ENCODE measurements around the gene CPXM2. TPM values are rescaled to one million over a fixed set of nuclear protein-coding genes. Genes with fewer than 3 reads are reported as not detected.

CPXM2 gene
- polyA plus RNA-seq, 1 of the 3 experiments (the other 2 are of a cell fraction): not detected

DNA sequence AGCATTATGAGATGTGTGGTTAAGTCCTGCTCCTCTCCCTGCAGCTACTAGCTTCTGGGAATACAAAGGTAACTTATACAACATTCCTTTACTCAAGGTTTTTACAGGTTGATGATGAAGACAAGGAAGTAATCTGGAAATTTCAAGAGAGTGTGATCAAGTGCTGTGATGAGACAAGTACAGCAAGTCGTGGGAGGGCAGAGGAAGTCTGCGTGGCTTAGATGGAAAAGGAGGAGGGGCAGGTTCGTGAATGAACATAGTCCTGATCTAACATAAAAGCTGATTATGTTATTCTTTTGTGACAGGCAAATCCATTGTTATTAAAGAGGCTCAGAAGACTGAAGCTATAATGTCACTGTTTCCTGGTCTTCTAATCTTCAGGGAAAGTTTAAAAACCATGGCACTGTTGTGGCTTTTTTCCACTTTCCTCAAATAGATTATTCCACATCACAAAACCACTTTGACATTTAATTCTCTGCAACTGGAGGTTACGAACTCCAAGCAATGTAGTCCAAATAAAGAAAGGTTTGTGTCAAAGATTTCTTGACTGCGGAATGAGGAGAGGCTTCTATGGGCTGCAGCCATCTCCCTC lies 84.1 kb downstream of the CPXM2 start:
- no peak for DNase-seq
- peaks cover 2% of the 10 kb centered on the region; the same call in 1 of the 2 replicates for H3K9me2 ChIP-seq
- H3K9me3 ChIP-seq: no peaks in the 10 kb centered on the region
- no peaks in the 10 kb centered on the region for H3K4me1 ChIP-seq (ENCODE audit: control insufficient read depth in 1 of 2, insufficient read depth in 2 of 2, low read depth in 1 of 2, low read length in 1 of 2)
- POLR2A ChIA-PET: no interaction called here
- no peak overlapping the region for H3K4me2 ChIP-seq
- no peaks in the 10 kb centered on the region for H3K36me3 ChIP-seq (replicated peaks in 1 of 2; ENCODE audit: control insufficient read depth in 1 of 2, insufficient read depth in 2 of 2, low read length in 1 of 2)
- no peaks in the 10 kb centered on the region for H3K27me3 ChIP-seq (ENCODE audit: insufficient read depth)
- H3F3A ChIP-seq (replicated peaks; ENCODE audit: insufficient read depth): no peaks in the 10 kb centered on the region
- H3K79me2 ChIP-seq (ENCODE audit: insufficient read depth): no peaks in the 10 kb centered on the region
- H3K4me3 ChIP-seq (ENCODE audit: low read depth in 2 of 2, low read length in 1 of 2): no peak overlapping the region
- no peak overlapping the region for H3K9ac ChIP-seq
- H4K20me1 ChIP-seq (ENCODE audit: insufficient read depth): no peaks in the 10 kb centered on the region
- CTCF ChIA-PET: interaction anchor here (1.2 kb wide), 1 partner anchor 8 kb away, joined by 3 read pairs; no protein-coding TSS in a partner anchor
- no peak overlapping the region for H2AFZ ChIP-seq (ENCODE audit: low read depth)
- no peak for TF ChIP-seq RAD21 (IDR thresholded peaks at IDR 0.05; ENCODE audit: low read length)
- no peak for TF ChIP-seq YY1 (IDR thresholded peaks at IDR 0.05; ENCODE audit: low read depth)
- TF ChIP-seq SMC3 (IDR thresholded peaks at IDR 0.05; ENCODE audit: low read depth, low read length): no peak
- no peak for TF ChIP-seq TCF12 (IDR thresholded peaks at IDR 0.05)
- no peak for TF ChIP-seq JUND (IDR thresholded peaks at IDR 0.05)
- TF ChIP-seq FOXJ3 (CRISPR knock-in tag; IDR thresholded peaks at IDR 0.05): no peak
- H3K27ac ChIP-seq (ENCODE audit: low read depth in 2 of 2, low read length in 1 of 2): no peak overlapping the region
- WGBS (ENCODE audit: low lambda C conversion rate): 22% methylated on average over 5 of the region's 5 CpGs

DNA sequence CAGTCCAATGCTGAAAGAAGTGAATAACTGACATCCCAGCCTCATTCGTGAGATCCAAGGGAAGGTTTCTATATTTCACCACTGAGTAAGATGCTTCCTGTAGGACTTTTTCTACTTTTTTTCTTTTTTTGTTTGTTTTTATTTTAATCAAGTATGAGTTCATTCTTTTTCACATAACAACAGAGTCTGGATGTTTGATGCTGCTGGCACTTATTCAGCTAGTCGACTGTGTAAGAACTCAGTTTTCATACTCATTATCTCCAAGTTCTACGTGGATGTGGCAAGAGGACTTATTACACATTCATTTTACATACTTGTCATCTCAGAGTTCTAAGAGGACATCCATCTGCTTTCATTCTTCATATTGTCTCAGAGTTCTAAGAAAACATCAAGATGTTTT lies 86.9 kb downstream of the CPXM2 start:
- no peaks in the 10 kb centered on the region for H3K4me1 ChIP-seq (ENCODE audit: control insufficient read depth in 1 of 2, insufficient read depth in 2 of 2, low read depth in 1 of 2, low read length in 1 of 2)
- no peak overlapping the region for H2AFZ ChIP-seq (ENCODE audit: low read depth)
- no peaks in the 10 kb centered on the region for H3F3A ChIP-seq (replicated peaks; ENCODE audit: insufficient read depth)
- no peaks in the 10 kb centered on the region for H3K79me2 ChIP-seq (ENCODE audit: insufficient read depth)
- H3K27me3 ChIP-seq (ENCODE audit: insufficient read depth): no peaks in the 10 kb centered on the region
- TF ChIP-seq USF1 (IDR thresholded peaks at IDR 0.05; ENCODE audit: borderline replicate concordance, low read depth) (no peak), MEF2A (IDR thresholded peaks at IDR 0.05; ENCODE audit: borderline replicate concordance, low read depth) (no peak)
- TF ChIP-seq, protein P1, sequence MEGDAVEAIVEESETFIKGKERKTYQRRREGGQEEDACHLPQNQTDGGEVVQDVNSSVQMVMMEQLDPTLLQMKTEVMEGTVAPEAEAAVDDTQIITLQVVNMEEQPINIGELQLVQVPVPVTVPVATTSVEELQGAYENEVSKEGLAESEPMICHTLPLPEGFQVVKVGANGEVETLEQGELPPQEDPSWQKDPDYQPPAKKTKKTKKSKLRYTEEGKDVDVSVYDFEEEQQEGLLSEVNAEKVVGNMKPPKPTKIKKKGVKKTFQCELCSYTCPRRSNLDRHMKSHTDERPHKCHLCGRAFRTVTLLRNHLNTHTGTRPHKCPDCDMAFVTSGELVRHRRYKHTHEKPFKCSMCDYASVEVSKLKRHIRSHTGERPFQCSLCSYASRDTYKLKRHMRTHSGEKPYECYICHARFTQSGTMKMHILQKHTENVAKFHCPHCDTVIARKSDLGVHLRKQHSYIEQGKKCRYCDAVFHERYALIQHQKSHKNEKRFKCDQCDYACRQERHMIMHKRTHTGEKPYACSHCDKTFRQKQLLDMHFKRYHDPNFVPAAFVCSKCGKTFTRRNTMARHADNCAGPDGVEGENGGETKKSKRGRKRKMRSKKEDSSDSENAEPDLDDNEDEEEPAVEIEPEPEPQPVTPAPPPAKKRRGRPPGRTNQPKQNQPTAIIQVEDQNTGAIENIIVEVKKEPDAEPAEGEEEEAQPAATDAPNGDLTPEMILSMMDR (IDR thresholded peaks at IDR 0.05): no peak
- TF ChIP-seq, protein P2, sequence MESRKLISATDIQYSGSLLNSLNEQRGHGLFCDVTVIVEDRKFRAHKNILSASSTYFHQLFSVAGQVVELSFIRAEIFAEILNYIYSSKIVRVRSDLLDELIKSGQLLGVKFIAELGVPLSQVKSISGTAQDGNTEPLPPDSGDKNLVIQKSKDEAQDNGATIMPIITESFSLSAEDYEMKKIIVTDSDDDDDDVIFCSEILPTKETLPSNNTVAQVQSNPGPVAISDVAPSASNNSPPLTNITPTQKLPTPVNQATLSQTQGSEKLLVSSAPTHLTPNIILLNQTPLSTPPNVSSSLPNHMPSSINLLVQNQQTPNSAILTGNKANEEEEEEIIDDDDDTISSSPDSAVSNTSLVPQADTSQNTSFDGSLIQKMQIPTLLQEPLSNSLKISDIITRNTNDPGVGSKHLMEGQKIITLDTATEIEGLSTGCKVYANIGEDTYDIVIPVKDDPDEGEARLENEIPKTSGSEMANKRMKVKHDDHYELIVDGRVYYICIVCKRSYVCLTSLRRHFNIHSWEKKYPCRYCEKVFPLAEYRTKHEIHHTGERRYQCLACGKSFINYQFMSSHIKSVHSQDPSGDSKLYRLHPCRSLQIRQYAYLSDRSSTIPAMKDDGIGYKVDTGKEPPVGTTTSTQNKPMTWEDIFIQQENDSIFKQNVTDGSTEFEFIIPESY (IDR thresholded peaks at IDR 0.05; ENCODE audit: borderline replicate concordance, low read depth): no peak
- ChIA-PET POLR2A (no interaction called here), CTCF (no interaction called here)
- no peak overlapping the region for H3K4me2 ChIP-seq
- no peak overlapping the region for H3K4me3 ChIP-seq (ENCODE audit: low read depth in 2 of 2, low read length in 1 of 2)
- no peaks in the 10 kb centered on the region for H4K20me1 ChIP-seq (ENCODE audit: insufficient read depth)
- DNase-seq: no peak
- H3K27ac ChIP-seq (ENCODE audit: low read depth in 2 of 2, low read length in 1 of 2): no peak overlapping the region
- H3K9me3 ChIP-seq: no peaks in the 10 kb centered on the region
- no peaks in the 10 kb centered on the region for H3K36me3 ChIP-seq (replicated peaks in 1 of 2; ENCODE audit: control insufficient read depth in 1 of 2, insufficient read depth in 2 of 2, low read length in 1 of 2)
- 11% methylated on average over 3 of the region's 3 CpGs for WGBS (ENCODE audit: low lambda C conversion rate)
- no peaks in the 10 kb centered on the region; the same call in 1 of the 2 replicates for H3K9me2 ChIP-seq
- no peak overlapping the region for H3K9ac ChIP-seq

Measured in SK-N-SH (cell line).